ENCODE measurements around the gene SLC37A2. TPM values are rescaled to one million over a fixed set of nuclear protein-coding genes. Genes with fewer than 3 reads are reported as not detected.
A peak's percentile ranks its signal among the peaks of the same experiment; 100 is the strongest.

Gene SLC37A2
- total RNA-seq, 1 donor from 2014 or later, result 0.70 TPM

GRCh38 chr11:125102510-125102909, 39.4 kb downstream of the SLC37A2 start:
- no peak for DNase-seq (ENCODE audit: extremely low read depth, low read depth, low spot score)

GRCh38 chr11:125105926-125106325, 42.8 kb downstream of the SLC37A2 start:
- no peak for DNase-seq (ENCODE audit: extremely low read depth, low read depth, low spot score)

- DNase-seq (ENCODE audit: extremely low read depth, low read depth, low spot score), result no peak
Observed at GRCh38 chr11:125108469-125108868, 45.4 kb downstream of the SLC37A2 start.

- no peak for DNase-seq (ENCODE audit: extremely low read depth, low read depth, low spot score)
Observed at GRCh38 chr11:125110506-125110905, 47.4 kb downstream of the SLC37A2 start.

- DNase-seq (ENCODE audit: extremely low read depth, low read depth, low spot score), result no peak
Observed at GRCh38 chr11:125111001-125111342, 47.9 kb downstream of the SLC37A2 start.

- peak; percentile 96 for DNase-seq (ENCODE audit: extremely low read depth, low read depth, low spot score)
Observed at GRCh38 chr11:125111343-125112207, 48.5 kb downstream of the SLC37A2 start, which contains the start of gene TMEM218. TMEM218 (minus strand) TSS chr11:125111626; CDS start chr11:125102241, 9,385 bp downstream.

- DNase-seq (ENCODE audit: extremely low read depth, low read depth, low spot score), result no peak
Observed at GRCh38 chr11:125112208-125112604, 49.1 kb downstream of the SLC37A2 start.

- DNase-seq (ENCODE audit: extremely low read depth, low read depth, low spot score), result no peak
Observed at GRCh38 chr11:125114518-125114917, 51.4 kb downstream of the SLC37A2 start.

GRCh38 chr11:125117429-125117828, 54.3 kb downstream of the SLC37A2 start:
- no peak for DNase-seq (ENCODE audit: extremely low read depth, low read depth, low spot score)

- no peak for DNase-seq (ENCODE audit: extremely low read depth, low read depth, low spot score)
Observed at GRCh38 chr11:125123194-125123946, 60.3 kb downstream of the SLC37A2 start.

- DNase-seq (ENCODE audit: extremely low read depth, low read depth, low spot score), result no peak
Observed at GRCh38 chr11:125123947-125124617, 61.0 kb downstream of the SLC37A2 start.

GRCh38 chr11:125124618-125124992, 61.5 kb downstream of the SLC37A2 start:
- no peak for DNase-seq (ENCODE audit: extremely low read depth, low read depth, low spot score)

- DNase-seq (ENCODE audit: extremely low read depth, low read depth, low spot score), result no peak
Observed at GRCh38 chr11:125128450-125128849, 65.3 kb downstream of the SLC37A2 start.

- DNase-seq (ENCODE audit: extremely low read depth, low read depth, low spot score), result no peak
Observed at GRCh38 chr11:125129316-125129993, 66.3 kb downstream of the SLC37A2 start.

GRCh38 chr11:125132071-125132470, 69.0 kb downstream of the SLC37A2 start:
- no peak for DNase-seq (ENCODE audit: extremely low read depth, low read depth, low spot score)

- no peak for DNase-seq (ENCODE audit: extremely low read depth, low read depth, low spot score)
Observed at GRCh38 chr11:125132596-125132995, 69.5 kb downstream of the SLC37A2 start.

- DNase-seq (ENCODE audit: extremely low read depth, low read depth, low spot score), result no peak
Observed at GRCh38 chr11:125136001-125136400, 72.9 kb downstream of the SLC37A2 start.

GRCh38 chr11:125138966-125139365, 75.9 kb downstream of the SLC37A2 start:
- no peak for DNase-seq (ENCODE audit: extremely low read depth, low read depth, low spot score)

- no peak for DNase-seq (ENCODE audit: extremely low read depth, low read depth, low spot score)
Observed at GRCh38 chr11:125139778-125140177, 76.7 kb downstream of the SLC37A2 start.

Measured in glomerular endothelial cell (primary cell).